ENCODE measurements around the gene MYO5B.

DNA sequence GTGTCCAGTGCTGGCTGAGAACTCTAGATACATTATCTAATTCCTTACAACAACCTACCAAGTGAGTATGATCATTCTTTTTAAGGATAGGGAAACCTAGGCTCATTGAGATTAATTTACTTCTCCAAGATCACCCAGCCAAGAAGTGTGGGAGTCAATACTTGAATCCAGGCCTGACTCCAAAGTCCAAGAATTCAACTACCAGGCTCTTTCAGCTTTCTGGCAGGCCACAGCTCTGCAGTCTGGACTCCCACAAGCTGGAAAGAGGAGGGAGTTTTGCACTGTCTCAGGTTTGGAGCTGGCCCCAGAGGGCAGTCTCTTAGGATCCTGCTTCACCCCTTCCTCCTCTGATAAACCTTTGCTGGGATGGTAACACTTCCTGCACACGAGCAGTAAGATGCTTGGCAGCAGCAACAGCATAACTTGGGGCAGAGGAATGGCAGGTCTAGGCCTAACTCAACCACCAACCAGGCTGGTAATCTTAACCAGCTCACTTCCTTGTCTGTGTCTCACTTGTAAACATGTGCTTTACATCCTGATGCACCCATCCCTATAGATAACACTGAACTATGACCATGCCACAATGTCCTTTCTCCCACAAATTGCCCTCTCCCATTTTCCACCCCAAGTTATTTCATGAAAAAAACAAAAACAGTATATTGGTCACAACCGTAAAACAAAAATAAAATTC, 270.5 kb downstream of the MYO5B start:
- TF ChIP-seq, protein P1, sequence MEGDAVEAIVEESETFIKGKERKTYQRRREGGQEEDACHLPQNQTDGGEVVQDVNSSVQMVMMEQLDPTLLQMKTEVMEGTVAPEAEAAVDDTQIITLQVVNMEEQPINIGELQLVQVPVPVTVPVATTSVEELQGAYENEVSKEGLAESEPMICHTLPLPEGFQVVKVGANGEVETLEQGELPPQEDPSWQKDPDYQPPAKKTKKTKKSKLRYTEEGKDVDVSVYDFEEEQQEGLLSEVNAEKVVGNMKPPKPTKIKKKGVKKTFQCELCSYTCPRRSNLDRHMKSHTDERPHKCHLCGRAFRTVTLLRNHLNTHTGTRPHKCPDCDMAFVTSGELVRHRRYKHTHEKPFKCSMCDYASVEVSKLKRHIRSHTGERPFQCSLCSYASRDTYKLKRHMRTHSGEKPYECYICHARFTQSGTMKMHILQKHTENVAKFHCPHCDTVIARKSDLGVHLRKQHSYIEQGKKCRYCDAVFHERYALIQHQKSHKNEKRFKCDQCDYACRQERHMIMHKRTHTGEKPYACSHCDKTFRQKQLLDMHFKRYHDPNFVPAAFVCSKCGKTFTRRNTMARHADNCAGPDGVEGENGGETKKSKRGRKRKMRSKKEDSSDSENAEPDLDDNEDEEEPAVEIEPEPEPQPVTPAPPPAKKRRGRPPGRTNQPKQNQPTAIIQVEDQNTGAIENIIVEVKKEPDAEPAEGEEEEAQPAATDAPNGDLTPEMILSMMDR (IDR thresholded peaks at IDR 0.05; ENCODE audit: poor library complexity), result no peak
- TF ChIP-seq EZH2phosphoT487 (IDR thresholded peaks at IDR 0.05; ENCODE audit: low read depth, severe bottlenecking, unreplicated experiment) (no peak), EZH2 (IDR thresholded peaks at IDR 0.05; ENCODE audit: borderline replicate concordance) (no peak)

All from hepatocyte (in vitro differentiated cells).